Esophagus squamous epithelium (tissue), 5 donors: ENCODE measurements around the gene SCAPER. TPM values are rescaled to one million over a fixed set of nuclear protein-coding genes. Genes with fewer than 3 reads are reported as not detected.
"Not testable (repeated sequence)": the region's sequence is repeated elsewhere in the genome, so short reads cannot be mapped to it uniquely, and the experiment has no call there.

Experiments
- DNase-seq: peaks from one replicate; lab custom pipeline; 2025; lab: John Stamatoyannopoulos, UW
- H3K27ac ChIP-seq, 4 donors: fragments of 200-600 bp; sonication (generic); one replicate each; pipeline ENCODE4 v1.5.1; 2016 to 2019; ENCODE audit warnings: mild to moderate bottlenecking in 1 of 4
- H3K27me3 ChIP-seq, 4 donors: fragments of 200-600 bp; sonication (generic); 1 replicate in 3 of 4; 2 replicates in 1 of 4; pipeline versions ENCODE4 v1.5.1 to v1.6.0; 2017 to 2021; ENCODE audit warnings: antibody characterized with exemption in 1 of 4
- H3K36me3 ChIP-seq, 3 donors: fragments of 200-600 bp; sonication (generic); one replicate each; pipeline ENCODE4 v1.5.1; 2016 to 2019
- H3K4me1 ChIP-seq, 3 donors: fragments of 200-600 bp; sonication (generic); one replicate each; pipeline ENCODE4 v1.5.1; 2017 to 2019
- H3K4me3 ChIP-seq, 4 donors: fragments of 200-600 bp; sonication (generic); 1 replicate in 3 of 4; 2 replicates in 1 of 4; pipeline ENCODE4 v1.5.1; 2016 to 2019; ENCODE audit warnings: mild to moderate bottlenecking in 2 of 4, moderate library complexity in 1 of 4
- H3K9me3 ChIP-seq, 3 donors: fragments of 200-600 bp; sonication (generic); one replicate each; pipeline ENCODE4 v1.5.1; 2016 to 2019
- POLR2A ChIP-seq, 4 donors: fragments of 450-650 bp; IDR thresholded peaks; one replicate each; pipeline ENCODE4 v1.6.1; 2017; ENCODE audit warnings: antibody characterized with exemption in 4 of 4, mild to moderate bottlenecking in 4 of 4, moderate library complexity in 3 of 4
- WGBS, 2 donors: methylation state at CpG; one replicate each; pipeline ENCODE4 v1.1.5; 2018; 5-methylcytosine and 5-hydroxymethylcytosine counted together
- intact Hi-C: fragments of 100-400 bp; cut with DNase I; formaldehyde crosslinking; loops from one replicate; pipeline ENCODE4 v1.15.0; 2022
- total RNA-seq, 4 donors: library from RNA; depleted of rRNA; stranded (reverse); fragments of >200 nt; gene quantifications; one replicate each; pipeline ENCODE4 v1.1.0, GENCODE V29; 2016
- TF ChIP-seq, protein P1 (sequence below), 6 experiments: fragments of 450-650 bp in 4 of 6; fragments of 200-600 bp in 2 of 6; sonication (generic) in 2 of 6; IDR thresholded peaks; one replicate each; pipeline ENCODE4 v1.5.1; 2016 to 2019; ENCODE audit warnings: antibody characterized with exemption in 6 of 6, mild to moderate bottlenecking in 4 of 6, moderate library complexity in 4 of 6
- donor health status: DM: yes; HTN: yes; CAD: no.

The SCAPER gene
- total RNA-seq, 4 donors from 2014 or later, result 18.3 to 30.1 (median 25.3) TPM

GRCh38 chr15:76718863-76719262 is 186.3 kb downstream of the SCAPER start:
- intact Hi-C loops, result no loop called here
- H3K36me3 ChIP-seq, result peaks cover 0 to 38% (median 0%) of the 10 kb centered on the region in 3 donors
- no peak for DNase-seq

DNA sequence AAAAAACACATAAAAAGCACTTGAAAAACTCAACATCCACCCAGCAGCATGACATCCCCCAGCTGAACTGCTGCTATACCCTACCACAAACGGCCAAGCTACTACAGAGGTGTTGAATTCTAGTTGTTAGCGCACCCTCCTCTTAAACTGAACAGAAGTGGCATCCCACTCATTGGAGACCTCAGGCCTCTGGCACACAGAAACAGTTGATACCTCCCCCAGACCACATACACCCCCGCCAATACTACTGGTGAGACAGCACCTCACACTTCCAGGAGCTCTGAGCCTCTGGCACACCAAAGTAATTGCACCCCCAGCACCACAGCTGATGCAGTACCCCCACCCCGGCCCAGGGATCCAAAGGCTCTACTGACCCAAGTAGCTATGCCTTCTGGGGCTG is 190.2 kb downstream of the SCAPER start:
- WGBS, 2 donors, result 93 to 94% methylated on average over 3 of the region's 4 CpGs

More at GRCh38 chr15:76718863-76719262, 186.3 kb downstream of the SCAPER start:
- Histone ChIP-seq H3K27ac (no peak overlapping the region), H3K9me3 (peaks cover 0 to 4% (median 0%) of the 10 kb centered on the region in 3 donors), H3K4me1 (no peaks in the 10 kb centered on the region), H3K27me3 (no peaks in the 10 kb centered on the region), H3K4me3 (no peak overlapping the region)
- TF ChIP-seq POLR2A (IDR thresholded peaks at IDR 0.05), result no peak
- TF ChIP-seq, protein P1, sequence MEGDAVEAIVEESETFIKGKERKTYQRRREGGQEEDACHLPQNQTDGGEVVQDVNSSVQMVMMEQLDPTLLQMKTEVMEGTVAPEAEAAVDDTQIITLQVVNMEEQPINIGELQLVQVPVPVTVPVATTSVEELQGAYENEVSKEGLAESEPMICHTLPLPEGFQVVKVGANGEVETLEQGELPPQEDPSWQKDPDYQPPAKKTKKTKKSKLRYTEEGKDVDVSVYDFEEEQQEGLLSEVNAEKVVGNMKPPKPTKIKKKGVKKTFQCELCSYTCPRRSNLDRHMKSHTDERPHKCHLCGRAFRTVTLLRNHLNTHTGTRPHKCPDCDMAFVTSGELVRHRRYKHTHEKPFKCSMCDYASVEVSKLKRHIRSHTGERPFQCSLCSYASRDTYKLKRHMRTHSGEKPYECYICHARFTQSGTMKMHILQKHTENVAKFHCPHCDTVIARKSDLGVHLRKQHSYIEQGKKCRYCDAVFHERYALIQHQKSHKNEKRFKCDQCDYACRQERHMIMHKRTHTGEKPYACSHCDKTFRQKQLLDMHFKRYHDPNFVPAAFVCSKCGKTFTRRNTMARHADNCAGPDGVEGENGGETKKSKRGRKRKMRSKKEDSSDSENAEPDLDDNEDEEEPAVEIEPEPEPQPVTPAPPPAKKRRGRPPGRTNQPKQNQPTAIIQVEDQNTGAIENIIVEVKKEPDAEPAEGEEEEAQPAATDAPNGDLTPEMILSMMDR (IDR thresholded peaks at IDR 0.05), result no peak

GRCh38 chr15:76711351-76711827 is 193.8 kb downstream of the SCAPER start:
- H3K27ac ChIP-seq, result no peak overlapping the region
- 42 to 78% methylated on average over 2 of the region's 2 CpGs for WGBS, 2 donors

More for the DNA sequence above, 190.2 kb downstream of the SCAPER start:
- intact Hi-C loops, result no loop called here
- peaks cover 0 to 4% (median 0%) of the 10 kb centered on the region in 3 donors for H3K9me3 ChIP-seq
- TF ChIP-seq, protein P1 (IDR thresholded peaks at IDR 0.05), result no peak
- TF ChIP-seq POLR2A (IDR thresholded peaks at IDR 0.05), result no peak
- no peak overlapping the region for H3K4me3 ChIP-seq
- peaks cover 0 to 43% (median 0%) of the 10 kb centered on the region in 3 donors for H3K36me3 ChIP-seq
- no peak for DNase-seq
- H3K27me3 ChIP-seq, result no peaks in the 10 kb centered on the region
- H3K27ac ChIP-seq, result no peak overlapping the region
- H3K4me1 ChIP-seq, result no peaks in the 10 kb centered on the region

DNA sequence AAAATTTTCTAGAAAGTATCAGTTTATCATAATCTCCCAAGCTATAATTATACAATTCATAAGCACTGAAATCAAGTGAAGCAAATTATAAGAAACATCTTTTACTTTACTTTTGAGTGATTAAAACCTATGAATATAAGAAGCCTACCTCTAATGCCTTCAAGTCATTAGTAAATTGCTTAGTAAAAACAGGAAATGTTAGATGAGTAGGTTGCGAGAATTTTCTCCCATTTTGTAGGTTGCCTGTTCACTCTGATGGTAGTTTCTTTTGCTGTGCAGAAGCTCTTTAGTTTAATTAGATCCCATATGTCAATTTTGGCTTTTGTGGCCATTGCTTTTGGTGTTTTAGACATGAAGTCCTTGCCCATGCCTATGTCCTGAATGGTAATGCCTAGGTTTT is 201.1 kb downstream of the SCAPER start:
- H3K27ac ChIP-seq, H3K27me3 ChIP-seq, DNase-seq, H3K9me3 ChIP-seq, intact Hi-C loops, H3K4me1 ChIP-seq, H3K4me3 ChIP-seq: not testable (repeated sequence)
- WGBS, 2 donors, result 85 to 95% methylated on average over 1 of the region's 1 CpG
- H3K36me3 ChIP-seq, result peaks cover 0 to 45% (median 8%) of the 10 kb centered on the region in 3 donors

More at GRCh38 chr15:76711351-76711827, 193.8 kb downstream of the SCAPER start:
- H3K9me3 ChIP-seq, result no peaks in the 10 kb centered on the region
- peaks cover 0 to 27% (median 0%) of the 10 kb centered on the region in 3 donors for H3K36me3 ChIP-seq
- no peak overlapping the region for H3K4me3 ChIP-seq
- intact Hi-C loops, result no loop called here
- H3K27me3 ChIP-seq, result no peaks in the 10 kb centered on the region
- TF ChIP-seq, protein P1 (IDR thresholded peaks at IDR 0.05), result no peak
- no peak for TF ChIP-seq POLR2A (IDR thresholded peaks at IDR 0.05)
- H3K4me1 ChIP-seq, result no peaks in the 10 kb centered on the region
- DNase-seq, result no peak

- TF ChIP-seq, protein P1 (IDR thresholded peaks at IDR 0.05), result no peak
- no peaks in the 10 kb centered on the region for H3K4me1 ChIP-seq
- intact Hi-C loops, result no loop called here
- no peak overlapping the region for H3K27ac ChIP-seq
- no peak for DNase-seq
- no peaks in the 10 kb centered on the region for H3K9me3 ChIP-seq
- H3K36me3 ChIP-seq, result peaks cover 0 to 37% (median 8%) of the 10 kb centered on the region in 3 donors
- H3K4me3 ChIP-seq, result no peak overlapping the region
- no peaks in the 10 kb centered on the region for H3K27me3 ChIP-seq
Observed at GRCh38 chr15:76696840-76697239, 208.3 kb downstream of the SCAPER start.

DNA sequence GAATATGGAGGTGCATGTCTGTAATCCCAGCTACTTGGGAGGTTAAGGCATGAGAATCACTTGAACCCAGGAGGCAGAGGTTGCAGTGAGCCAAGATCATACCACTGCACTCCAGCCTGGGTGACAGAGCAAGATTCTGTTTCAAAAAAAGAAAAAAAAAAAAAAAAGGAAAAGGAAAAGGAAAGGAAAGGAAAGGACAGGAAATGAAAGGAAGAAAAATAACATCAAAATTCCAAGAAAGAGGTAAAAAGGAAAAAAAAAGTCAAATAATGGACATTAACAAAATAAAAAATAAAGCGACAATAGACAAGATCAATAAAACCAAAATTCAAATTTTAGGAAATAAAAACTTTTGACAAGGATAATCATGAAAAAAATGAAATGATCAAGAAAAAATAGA is 212.6 kb downstream of the SCAPER start:
- H3K27ac ChIP-seq, H3K27me3 ChIP-seq, intact Hi-C loops, DNase-seq, H3K4me3 ChIP-seq, H3K9me3 ChIP-seq, H3K36me3 ChIP-seq, H3K4me1 ChIP-seq: not testable (repeated sequence)
- WGBS, 2 donors, result 96% methylated on average over 1 of the region's 1 CpG

GRCh38 chr15:76687592-76687991 is 217.5 kb downstream of the SCAPER start:
- H3K27ac ChIP-seq, H3K4me1 ChIP-seq, DNase-seq, intact Hi-C loops, H3K9me3 ChIP-seq, H3K27me3 ChIP-seq, H3K4me3 ChIP-seq, H3K36me3 ChIP-seq: not testable (repeated sequence)
- 95 to 96% methylated on average over 4 of the region's 4 CpGs for WGBS, 2 donors
